Mucosa of gallbladder (tissue), 1 donor: ENCODE results near the gene TRAPPC10. TPM values are rescaled to one million over a fixed set of nuclear protein-coding genes. Genes with fewer than 3 reads are reported as not detected.

Experiments used
- DNase-seq: peaks from one replicate; pipeline ENCODE4 v3.0.0-alpha.2; 2020; ENCODE audit warnings: low spot score
- total RNA-seq: library from RNA; stranded (reverse); gene quantifications from one replicate; pipeline ENCODE4 v1.2.1, GENCODE V29; 2021
- donor health status: DM: no; HTN: no; CAD: no.

TRAPPC10 gene
- total RNA-seq, 1 donor from 2014 or later = 37.0 TPM

DNA sequence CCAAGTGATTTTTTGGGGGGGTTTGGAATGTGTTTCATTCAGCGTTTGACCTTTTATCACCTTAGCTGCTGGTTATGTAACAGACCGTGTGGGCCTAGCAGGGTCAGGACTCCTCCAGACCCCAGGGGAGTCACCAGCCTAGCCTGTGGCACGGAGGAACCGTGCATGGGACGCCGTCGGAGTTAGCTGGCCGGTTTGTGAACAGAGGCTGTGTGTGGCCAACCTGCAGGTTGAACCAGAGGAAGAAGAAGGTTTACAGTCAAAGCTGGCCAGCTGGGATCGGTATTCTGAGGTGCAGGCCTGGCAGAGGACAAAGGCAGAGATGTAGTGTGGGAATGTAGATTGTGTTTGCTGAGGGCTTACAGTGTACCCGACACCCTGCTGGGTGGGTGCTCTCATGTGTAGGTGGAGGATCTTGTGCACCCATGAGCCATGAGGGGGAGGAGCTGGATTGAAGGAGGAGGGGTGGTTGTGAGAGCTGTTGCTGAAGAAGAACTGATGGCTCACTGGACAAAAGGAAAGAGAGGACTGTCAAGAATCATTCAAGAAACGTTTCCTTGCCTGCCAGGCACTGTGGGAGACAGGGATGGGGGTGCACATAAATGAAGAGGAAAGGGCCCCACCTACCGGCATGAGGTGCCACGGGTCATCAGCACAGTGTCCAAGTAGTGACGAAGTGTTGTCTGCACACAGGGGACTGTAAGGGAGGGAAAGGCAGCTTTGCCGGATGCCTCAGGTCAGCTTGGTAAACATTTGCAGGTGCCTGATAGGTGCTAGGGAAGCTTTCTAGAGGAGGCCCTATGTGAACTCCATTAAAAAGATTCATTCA lies 55.1 kb downstream of the TRAPPC10 start:
- no peak for DNase-seq

GRCh38 chr21:44070391-44070790 lies 58.3 kb downstream of the TRAPPC10 start:
- DNase-seq = no peak

DNA sequence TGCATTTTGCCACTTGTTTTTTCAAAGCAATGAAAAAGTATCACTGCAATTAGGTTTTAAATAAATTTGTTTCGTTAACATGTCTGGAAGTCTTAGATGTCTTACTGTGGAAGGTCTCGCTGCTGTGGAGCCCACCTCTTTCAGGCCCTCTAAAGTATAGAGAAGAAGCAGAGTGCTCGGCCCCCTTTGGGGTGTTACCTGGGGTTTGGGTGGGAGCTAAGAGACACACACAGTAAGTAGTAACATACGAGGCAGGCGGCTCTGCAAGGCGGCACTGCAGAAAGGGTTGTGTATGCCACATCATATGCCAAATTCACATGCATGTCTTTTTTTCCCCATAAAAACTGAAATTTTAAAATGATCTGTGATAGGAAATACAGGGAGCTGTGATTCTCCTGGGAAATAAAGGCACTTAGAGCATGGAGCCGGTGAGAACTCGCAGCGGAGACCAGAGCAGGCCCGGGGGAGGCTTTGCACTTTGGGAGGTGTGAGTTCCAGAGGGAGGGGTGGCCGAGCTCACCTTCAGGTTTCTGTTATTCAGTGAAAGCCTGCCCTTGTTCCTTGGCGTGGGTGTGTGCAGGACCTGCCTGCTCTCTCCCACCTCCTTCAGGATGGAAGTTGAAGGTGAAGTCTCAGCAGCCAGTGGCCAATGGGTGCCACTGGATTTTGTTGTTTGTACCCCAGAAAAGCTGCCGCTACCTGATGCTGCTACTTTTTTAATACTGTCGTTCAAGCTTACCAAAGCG lies 59.4 kb downstream of the TRAPPC10 start:
- DNase-seq = no peak

DNA sequence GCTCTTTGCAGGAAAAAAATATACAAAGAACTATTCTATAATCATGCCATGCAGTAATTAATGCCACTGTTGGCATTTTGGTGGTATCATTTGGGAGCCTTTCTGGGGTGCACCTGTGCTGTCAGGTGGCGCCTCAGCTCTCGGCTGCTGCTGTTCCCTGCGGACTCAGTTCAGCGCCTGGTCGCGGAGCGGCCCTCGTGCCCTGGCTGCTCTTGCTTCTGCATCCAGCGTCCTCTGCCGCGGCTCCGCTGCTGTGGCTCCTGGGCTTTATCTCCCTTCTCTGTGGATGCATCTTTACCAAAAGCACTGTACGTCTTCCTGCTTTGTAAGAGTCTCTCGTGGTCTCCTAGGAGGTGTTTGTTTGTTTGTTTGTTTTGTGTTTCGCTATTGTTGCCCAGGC lies 60.0 kb downstream of the TRAPPC10 start:
- no peak for DNase-seq

DNA sequence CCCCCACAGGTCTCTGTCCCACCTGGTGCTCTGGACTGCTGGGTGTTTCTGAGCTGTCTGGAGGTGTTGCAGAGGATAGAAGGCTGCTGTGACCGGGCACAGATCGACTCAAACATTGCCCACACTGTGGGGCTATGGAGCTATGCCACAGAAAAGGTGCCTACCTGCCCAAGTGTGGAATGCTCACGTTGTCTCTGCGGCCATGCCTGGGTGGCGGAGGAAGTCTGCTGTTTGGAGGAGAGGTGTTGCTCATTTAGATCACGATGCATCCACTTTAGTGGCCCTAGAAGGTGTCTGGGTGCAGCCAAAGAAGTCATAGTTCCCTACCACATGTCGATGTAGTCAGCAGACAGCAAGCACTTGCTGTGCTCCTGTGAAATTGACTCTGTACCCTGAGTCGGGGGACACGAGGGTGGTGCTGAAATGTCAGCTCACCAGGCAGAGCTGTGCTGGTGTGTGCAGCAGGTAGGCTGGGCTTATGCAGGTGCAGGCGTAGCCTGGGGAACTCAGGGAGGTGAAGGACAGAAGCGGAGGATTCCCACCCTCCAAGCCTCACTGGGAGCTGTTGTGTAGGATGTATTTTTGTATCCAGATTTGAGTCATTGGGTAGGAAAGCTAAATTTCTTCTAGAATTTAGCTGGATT lies 62.3 kb downstream of the TRAPPC10 start:
- DNase-seq = no peak

- DNase-seq = no peak
Measured at GRCh38 chr21:44076316-44076715, 64.2 kb downstream of the TRAPPC10 start.

GRCh38 chr21:44078411-44078981 lies 66.4 kb downstream of the TRAPPC10 start:
- no peak for DNase-seq

GRCh38 chr21:44079446-44079845 lies 67.3 kb downstream of the TRAPPC10 start:
- no peak for DNase-seq

DNA sequence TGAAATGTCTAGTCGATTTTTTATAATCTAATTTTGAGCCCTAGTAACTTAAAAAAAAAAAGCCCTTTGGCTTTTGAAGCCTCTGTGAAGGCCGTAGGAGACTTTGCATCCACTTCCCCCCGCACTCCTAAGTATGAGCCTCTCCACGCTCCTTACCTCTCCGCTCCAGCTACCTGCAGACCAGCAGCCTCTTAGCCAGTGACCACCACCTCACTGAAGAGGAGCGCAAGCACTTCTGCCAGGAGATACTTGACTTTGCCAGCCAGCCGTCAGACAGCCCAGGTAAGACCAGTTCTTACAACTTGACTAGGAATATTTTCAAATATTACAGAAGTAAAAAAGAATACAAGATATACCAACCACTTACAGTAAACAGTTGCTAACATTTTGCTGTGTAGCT lies 67.7 kb downstream of the TRAPPC10 start:
- no peak for DNase-seq

- no peak for DNase-seq
Measured at GRCh38 chr21:44082648-44083440, 70.7 kb downstream of the TRAPPC10 start.

DNA sequence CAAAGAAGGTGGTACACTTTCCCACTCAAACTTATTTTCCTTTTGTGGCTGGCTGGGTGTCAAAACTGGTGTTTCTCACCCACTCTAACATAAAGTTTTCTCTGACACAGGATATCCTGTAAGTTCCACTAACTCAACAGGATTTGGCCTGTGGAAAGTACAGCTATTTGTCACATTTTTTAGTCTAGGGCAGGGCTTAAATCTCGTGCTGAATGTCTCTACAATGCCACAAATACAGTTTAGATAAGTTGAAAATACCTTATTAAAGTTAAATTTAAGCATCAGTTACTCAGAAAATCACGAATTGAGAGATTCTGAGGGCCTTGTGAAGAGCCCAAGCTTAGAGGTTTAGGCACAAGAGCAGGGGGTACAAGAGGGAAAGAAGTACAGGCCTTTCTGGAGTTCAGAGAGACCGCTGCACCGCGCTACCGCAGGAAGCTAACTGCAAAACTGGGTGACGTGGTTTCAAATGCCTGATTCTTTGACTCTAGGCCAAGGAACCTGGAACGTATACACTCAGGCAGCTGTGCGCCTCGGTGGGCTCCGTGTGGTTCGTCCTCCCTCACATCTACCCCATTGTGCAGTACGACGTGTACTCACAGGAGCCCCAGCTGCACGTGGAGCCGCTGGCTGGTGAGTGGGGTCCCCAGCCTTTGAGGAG lies 71.7 kb downstream of the TRAPPC10 start:
- DNase-seq = no peak

DNA sequence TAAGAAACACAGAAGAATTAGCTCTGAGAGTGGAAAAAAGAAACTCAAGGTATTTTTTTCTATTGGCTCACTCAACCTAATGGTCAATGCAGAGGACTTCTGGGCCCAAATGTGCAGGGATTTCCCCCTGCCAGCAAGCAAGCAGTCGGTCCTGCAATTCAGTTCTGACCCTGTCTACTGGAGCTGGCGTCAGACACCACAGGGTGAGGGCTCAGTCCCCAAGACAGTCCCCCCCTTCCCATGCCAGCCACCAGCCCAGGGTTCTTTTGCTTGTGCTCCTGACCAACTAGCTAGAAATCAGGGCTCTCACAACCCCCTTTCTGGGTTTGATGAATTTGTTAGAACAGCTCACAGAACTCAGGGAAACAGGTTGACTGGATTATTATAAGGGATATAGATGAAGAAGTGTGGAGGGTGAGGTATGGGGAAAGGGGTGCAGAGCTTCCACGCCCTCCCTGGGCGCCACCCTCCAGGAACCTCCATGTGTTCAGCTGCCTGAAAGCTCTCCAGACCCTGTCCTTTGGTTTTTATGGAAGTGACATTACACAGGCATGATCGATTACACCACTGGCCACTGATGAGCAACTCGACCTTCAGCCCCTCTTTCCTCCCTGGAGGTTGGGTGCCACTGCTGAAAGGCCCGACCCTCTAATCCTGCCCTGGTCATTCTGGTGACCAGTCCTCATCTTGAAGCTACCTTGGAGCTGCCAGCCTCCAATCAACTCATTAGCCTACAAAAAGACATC lies 72.6 kb downstream of the TRAPPC10 start:
- no peak for DNase-seq

- peak; percentile 8 for DNase-seq
Measured at GRCh38 chr21:44085491-44086321, 73.6 kb downstream of the TRAPPC10 start.

GRCh38 chr21:44086636-44087425 lies 74.7 kb downstream of the TRAPPC10 start:
- DNase-seq = peak; percentile 9

- DNase-seq = peak; percentile 13
Measured at GRCh38 chr21:44087426-44088400, 75.6 kb downstream of the TRAPPC10 start.

GRCh38 chr21:44088401-44088780 lies 76.3 kb downstream of the TRAPPC10 start:
- DNase-seq = peak; percentile 50
